ENCODE results near the gene PON1. TPM values are rescaled to one million over a fixed set of nuclear protein-coding genes. Genes with fewer than 3 reads are reported as not detected.

Gene PON1
- total RNA-seq, 1 donor from 2014 or later, result not detected

GRCh38 chr7:95261895-95262415 lies 62.4 kb downstream of the PON1 start:
- DNase-seq (ENCODE audit: low read depth in 2 of 2), result no peak

GRCh38 chr7:95255691-95256090 lies 68.6 kb downstream of the PON1 start:
- DNase-seq (ENCODE audit: low read depth in 2 of 2), result no peak

DNA sequence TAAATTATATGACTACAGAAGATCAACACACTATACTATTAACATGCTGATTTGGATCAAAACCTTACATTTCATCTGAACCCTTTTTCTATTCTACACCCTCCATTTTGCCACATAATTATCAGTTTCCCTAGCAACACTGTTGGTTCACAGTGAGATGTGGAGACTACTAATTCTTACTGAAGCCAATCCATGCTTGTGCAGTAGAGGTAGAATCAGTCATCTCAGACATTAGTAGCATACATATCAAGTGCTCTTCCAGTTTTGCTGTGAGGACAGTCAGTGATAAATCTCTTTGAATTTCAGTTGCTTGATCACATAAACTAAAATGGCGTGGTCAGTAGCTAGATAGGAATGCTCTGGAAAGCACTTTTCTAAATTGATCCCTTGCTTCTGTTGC lies 70.3 kb downstream of the PON1 start:
- no peak for DNase-seq (ENCODE audit: low read depth in 2 of 2)

- no peak for DNase-seq (ENCODE audit: low read depth in 2 of 2)
These were observed 72.4 kb downstream of the PON1 start for GRCh38 chr7:95251966-95252365.

GRCh38 chr7:95250571-95250970 lies 73.8 kb downstream of the PON1 start:
- no peak for DNase-seq (ENCODE audit: low read depth in 2 of 2)

Other genes starting within 250 kb of the PON1 start
- 0.13 TPM in 1 of 2 replicates, not detected in the other for gene PON3, start 71.8 kb upstream of the PON1 start, total RNA-seq
- 102 and 139 TPM in 2 replicates for gene PON2, start 110.5 kb upstream of the PON1 start, total RNA-seq
- gene ASB4, start 161.4 kb upstream of the PON1 start, total RNA-seq, result not detected in 2 replicates

Measured in dermis microvascular lymphatic vessel endothelial cell (primary cell).